Sigmoid colon (tissue), 7 donors: ENCODE data around the gene PXDN. TPM values are rescaled to one million over a fixed set of nuclear protein-coding genes. Genes with fewer than 3 reads are reported as not detected.
"Not testable (repeated sequence)": the region's sequence is repeated elsewhere in the genome, so short reads cannot be mapped to it uniquely, and the experiment has no call there.

Source experiments
- DNase-seq: peaks from one replicate; pipeline ENCODE4 v3.0.0-alpha.2; 2019
- H3K27ac ChIP-seq, 4 donors: fragments of 200-600 bp; sonication (generic); one replicate each; pipeline ENCODE4 v1.5.1; 2016 to 2019; ENCODE audit warnings: mild to moderate bottlenecking in 1 of 4
- H3K27me3 ChIP-seq, 3 donors: fragments of 200-600 bp; sonication (generic); one replicate each; pipeline ENCODE4 v1.5.1; 2019; ENCODE audit warnings: mild to moderate bottlenecking in 1 of 3
- H3K36me3 ChIP-seq, 4 donors: fragments of 200-600 bp; sonication (generic); one replicate each; pipeline ENCODE4 v1.5.1; 2016 to 2019
- H3K4me1 ChIP-seq, 4 donors: fragments of 200-600 bp; sonication (generic); one replicate each; pipeline ENCODE4 v1.5.1; 2017 to 2019
- H3K4me3 ChIP-seq, 4 donors: fragments of 200-600 bp; sonication (generic); one replicate each; pipeline ENCODE4 v1.5.1; 2017 to 2019; ENCODE audit warnings: mild to moderate bottlenecking in 2 of 4, moderate library complexity in 1 of 4
- H3K9me3 ChIP-seq, 4 donors: fragments of 200-600 bp in 3 of 4; sonication (generic) in 3 of 4; one replicate each; pipeline versions ENCODE4 v1.5.1 to v1.6.1; 2013 to 2019
- CTCF ChIP-seq, 4 experiments: fragments of 450-650 bp in 3 of 4; fragments of 200-600 bp in 1 of 4; IDR thresholded peaks; one replicate each; pipeline ENCODE4 v1.5.1; 2016 to 2019; ENCODE audit warnings: antibody characterized with exemption in 4 of 4, mild to moderate bottlenecking in 3 of 4, moderate library complexity in 2 of 4
- EP300 ChIP-seq, 4 donors: sonication (generic); formaldehyde crosslinking; IDR thresholded peaks; one replicate each; pipeline ENCODE4 v1.6.1; 2017; ENCODE audit warnings: antibody characterized with exemption in 4 of 4
- POLR2A ChIP-seq, 2 donors: fragments of 450-650 bp; IDR thresholded peaks; one replicate each; pipeline ENCODE4 v1.6.1; 2016; ENCODE audit warnings: antibody characterized with exemption in 2 of 2, mild to moderate bottlenecking in 2 of 2, moderate library complexity in 2 of 2
- POLR2AphosphoS5 ChIP-seq, 4 donors: sonication (generic); formaldehyde crosslinking; IDR thresholded peaks; one replicate each; pipeline ENCODE4 v1.6.1; 2017; ENCODE audit warnings: antibody characterized with exemption in 4 of 4
- WGBS, 2 donors: extraction: QIAGEN DNeasy Blood & Tissue Kit; methylation state at CpG; one replicate each; pipeline ENCODE4 v1.1.7; 2013; 5-methylcytosine and 5-hydroxymethylcytosine counted together
- intact Hi-C: fragments of 100-400 bp; cut with DNase I; formaldehyde crosslinking; loops from one replicate; pipeline ENCODE4 v1.15.1; 2023
- polyA plus RNA-seq, 3 donors: library from polyadenylated mRNA; stranded (reverse); fragments of 200-250 nt; gene quantifications; one replicate each; pipeline ENCODE4 v1.2.3, GENCODE V29; 2013
- total RNA-seq, 4 donors: library from RNA; depleted of rRNA; stranded (reverse); fragments of >200 nt; gene quantifications; one replicate each; pipeline ENCODE4 v1.1.0, GENCODE V29; 2016
- donor health status: healthy with polysubstance abuse.
- donor health status: Bipolar disorder and iron deficiency.
- donor health status: healthy.

Gene PXDN
- total and polyA plus RNA-seq, 7 donors: 1.2 to 126 (median 34.4) TPM

GRCh38 chr2:1626271-1626681 is 118.0 kb downstream of the PXDN start:
- intact Hi-C loops: no loop called here
- TF ChIP-seq POLR2A (IDR thresholded peaks at IDR 0.05) (no peak), POLR2AphosphoS5 (IDR thresholded peaks at IDR 0.05) (peak in 1 of 4 donors; percentile 13)
- peak overlapping the region in 3 of 4 donors; percentile 40 to 62 (median 61) for H3K27ac ChIP-seq
- no peaks in the 10 kb centered on the region for H3K27me3 ChIP-seq
- peak; percentile 61 for DNase-seq
- H3K9me3 ChIP-seq: no peaks in the 10 kb centered on the region
- H3K4me1 ChIP-seq: peaks cover 0 to 30% (median 25%) of the 10 kb centered on the region in 4 donors
- WGBS, 2 donors: 86 to 89% methylated on average over 8 of the region's 8 CpGs
- H3K4me3 ChIP-seq: no peak overlapping the region
- peaks cover 0 to 8% (median 0%) of the 10 kb centered on the region in 4 donors for H3K36me3 ChIP-seq

- DNase-seq: peak; percentile 81
- Histone ChIP-seq H3K9me3 (no peaks in the 10 kb centered on the region), H3K4me1 (peaks cover 0 to 30% (median 25%) of the 10 kb centered on the region in 4 donors), H3K27ac (peak overlapping the region in 3 of 4 donors; percentile 40 to 62 (median 61)), H3K36me3 (peaks cover 0 to 7% (median 0%) of the 10 kb centered on the region in 4 donors), H3K27me3 (no peaks in the 10 kb centered on the region), H3K4me3 (no peak overlapping the region)
- peak; percentile 77 to 98 (median 94) for TF ChIP-seq POLR2AphosphoS5 (IDR thresholded peaks at IDR 0.05)
- no peak for TF ChIP-seq POLR2A (IDR thresholded peaks at IDR 0.05)
- TF ChIP-seq CTCF (IDR thresholded peaks at IDR 0.05): no peak
- TF ChIP-seq EP300 (IDR thresholded peaks at IDR 0.05): peak in 1 of 4 donors; percentile 55
- intact Hi-C loops: no loop called here
- 64 to 80% methylated on average over 20 of the region's 20 CpGs for WGBS, 2 donors
These were observed 118.9 kb downstream of the PXDN start for GRCh38 chr2:1625281-1626001.

- 92 to 95% methylated on average over 16 of the region's 16 CpGs for WGBS, 2 donors
These were observed 120.3 kb downstream of the PXDN start for GRCh38 chr2:1623906-1624445.

GRCh38 chr2:1622521-1623200 is 121.7 kb downstream of the PXDN start:
- H3K27ac ChIP-seq: no peak overlapping the region
- intact Hi-C loops: no loop called here
- H3K27me3 ChIP-seq: no peaks in the 10 kb centered on the region
- H3K4me1 ChIP-seq: peaks cover 0 to 33% (median 18%) of the 10 kb centered on the region in 4 donors
- no peak overlapping the region for H3K4me3 ChIP-seq
- 81 to 86% methylated on average over 11 of the region's 11 CpGs for whole genome bisulfite sequencing, 2 donors
- DNase-seq: peak; percentile 25
- TF ChIP-seq POLR2AphosphoS5 (IDR thresholded peaks at IDR 0.05) (no peak), EP300 (IDR thresholded peaks at IDR 0.05) (no peak), CTCF (IDR thresholded peaks at IDR 0.05) (no peak)
- no peaks in the 10 kb centered on the region for H3K9me3 ChIP-seq
- H3K36me3 ChIP-seq: no peaks in the 10 kb centered on the region

More at GRCh38 chr2:1623906-1624445, 120.3 kb downstream of the PXDN start:
- H3K9me3 ChIP-seq: no peaks in the 10 kb centered on the region
- TF ChIP-seq POLR2AphosphoS5 (IDR thresholded peaks at IDR 0.05) (no peak), EP300 (IDR thresholded peaks at IDR 0.05) (no peak), POLR2A (IDR thresholded peaks at IDR 0.05) (no peak), CTCF (IDR thresholded peaks at IDR 0.05) (no peak)
- intact Hi-C loops: no loop called here
- no peaks in the 10 kb centered on the region for H3K36me3 ChIP-seq
- H3K4me1 ChIP-seq: peaks cover 0 to 34% (median 22%) of the 10 kb centered on the region in 4 donors
- no peak overlapping the region for H3K27ac ChIP-seq
- H3K4me3 ChIP-seq: no peak overlapping the region
- peak; percentile 56 for DNase-seq
- H3K27me3 ChIP-seq: no peaks in the 10 kb centered on the region

- intact Hi-C loops, H3K27ac ChIP-seq, H3K9me3 ChIP-seq, DNase-seq, H3K27me3 ChIP-seq, H3K36me3 ChIP-seq, H3K4me3 ChIP-seq: not testable (repeated sequence)
- peaks cover 0 to 33% (median 18%) of the 10 kb centered on the region in 4 donors for H3K4me1 ChIP-seq
- 69% methylated on average over 3 of the region's 3 CpGs for WGBS, 2 donors
These were observed 122.3 kb downstream of the PXDN start for GRCh38 chr2:1621976-1622375.
